Measurements from ENCODE around the gene SLC6A11. TPM values are rescaled to one million over a fixed set of nuclear protein-coding genes. Genes with fewer than 3 reads are reported as not detected.

SLC6A11 gene
- total RNA-seq, 1 experiment from 2014 or later = 0.85 TPM

DNA sequence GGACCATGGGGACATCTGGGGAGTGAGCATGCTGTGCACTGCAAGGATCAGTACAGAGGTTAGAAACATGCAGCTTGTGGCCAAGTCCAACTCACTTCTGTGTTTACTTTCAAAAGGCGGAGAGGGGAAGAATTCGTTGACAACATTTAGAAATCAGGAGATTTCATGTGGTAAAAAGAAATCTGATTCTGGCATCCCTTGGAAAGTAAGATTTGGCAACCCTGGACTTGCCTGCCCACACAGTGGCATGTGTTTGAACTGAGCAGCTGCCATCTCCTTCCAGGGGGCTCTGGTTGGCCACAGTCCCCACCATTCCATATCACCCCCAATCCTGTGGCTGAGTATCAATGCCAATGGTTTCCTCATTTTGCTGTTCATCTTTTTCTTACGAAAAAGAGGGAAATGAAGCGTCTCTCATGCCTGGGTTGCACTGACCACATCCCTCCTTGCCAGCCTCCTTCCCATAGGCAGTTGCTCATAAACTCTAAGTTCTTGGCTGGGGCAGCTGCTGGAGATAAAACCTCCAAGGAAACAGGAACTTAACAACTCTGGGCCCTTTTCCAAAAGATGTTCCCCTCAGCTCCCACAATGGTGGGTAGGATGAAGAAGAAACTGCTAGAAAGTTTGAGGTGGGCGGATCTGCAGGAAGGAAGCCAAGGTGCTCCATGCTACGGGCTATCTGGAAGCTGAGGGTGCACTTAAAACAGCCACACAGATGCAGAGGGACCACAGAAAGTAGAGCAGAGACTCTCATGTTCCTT is 29.2 kb downstream of the SLC6A11 start:
- TF ChIP-seq ZNF263 (CRISPR knock-in tag; IDR thresholded peaks at IDR 0.05; ENCODE audit: low read depth) = no peak
- TF ChIP-seq ETV6 (CRISPR knock-in tag; IDR thresholded peaks at IDR 0.05) = no peak
- TF ChIP-seq JUN (CRISPR knock-in tag; IDR thresholded peaks at IDR 0.05) = no peak
- TF ChIP-seq, protein P1, sequence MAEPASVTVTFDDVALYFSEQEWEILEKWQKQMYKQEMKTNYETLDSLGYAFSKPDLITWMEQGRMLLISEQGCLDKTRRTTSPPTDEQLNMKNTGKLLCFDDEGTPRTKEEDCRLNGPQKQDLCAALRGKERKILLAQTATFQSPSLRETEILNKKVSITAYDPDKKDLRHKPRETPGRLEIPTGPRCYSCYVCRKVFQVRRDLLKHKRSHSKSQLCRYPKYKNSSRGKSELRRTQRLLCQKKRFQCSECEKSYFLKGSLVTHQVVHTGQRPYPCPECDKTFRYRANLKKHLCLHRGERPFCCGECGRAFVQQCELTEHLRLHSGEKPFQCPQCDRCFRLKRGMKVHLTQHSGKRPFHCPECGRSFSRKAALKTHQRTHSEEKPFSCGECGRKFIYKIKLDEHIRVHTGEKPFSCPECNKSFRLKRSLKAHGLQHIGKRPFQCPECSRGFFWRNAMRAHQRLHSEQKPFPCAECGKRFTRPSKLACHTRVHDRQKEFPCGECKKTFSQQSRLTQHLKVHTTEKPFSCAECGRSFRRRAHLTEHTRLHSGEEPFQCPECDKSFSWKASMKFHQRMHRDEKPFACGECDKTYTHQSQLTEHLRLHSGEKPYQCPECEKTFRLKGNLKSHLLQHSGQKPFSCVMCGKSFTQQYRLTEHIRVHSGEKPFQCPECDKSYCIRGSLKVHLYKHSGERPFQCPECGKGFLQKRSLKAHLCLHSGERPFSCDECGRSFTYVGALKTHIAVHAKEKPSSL (CRISPR knock-in tag; conservative IDR thresholded peaks at IDR 0.05) = no peak
- peaks cover 20% of the 10 kb centered on the region for H3K27me3 Mint-ChIP-seq (ENCODE audit: low read depth)
- POLR2A ChIA-PET = no interaction called here
- H3K27ac Mint-ChIP-seq = no peak overlapping the region
- H3K9me3 Mint-ChIP-seq = peaks cover 3% of the 10 kb centered on the region
- no peaks in the 10 kb centered on the region for H3K36me3 Mint-ChIP-seq
- no peak overlapping the region for H3K4me3 Mint-ChIP-seq
- no peak for DNase-seq (ENCODE audit: low spot score)
- H3K4me1 Mint-ChIP-seq = no peaks in the 10 kb centered on the region
- CTCF ChIA-PET = interaction anchor here (1.0 kb wide), 1 partner anchor 216 kb away, joined by 3 read pairs; no protein-coding TSS in a partner anchor
- ATAC-seq = no peak

DNA sequence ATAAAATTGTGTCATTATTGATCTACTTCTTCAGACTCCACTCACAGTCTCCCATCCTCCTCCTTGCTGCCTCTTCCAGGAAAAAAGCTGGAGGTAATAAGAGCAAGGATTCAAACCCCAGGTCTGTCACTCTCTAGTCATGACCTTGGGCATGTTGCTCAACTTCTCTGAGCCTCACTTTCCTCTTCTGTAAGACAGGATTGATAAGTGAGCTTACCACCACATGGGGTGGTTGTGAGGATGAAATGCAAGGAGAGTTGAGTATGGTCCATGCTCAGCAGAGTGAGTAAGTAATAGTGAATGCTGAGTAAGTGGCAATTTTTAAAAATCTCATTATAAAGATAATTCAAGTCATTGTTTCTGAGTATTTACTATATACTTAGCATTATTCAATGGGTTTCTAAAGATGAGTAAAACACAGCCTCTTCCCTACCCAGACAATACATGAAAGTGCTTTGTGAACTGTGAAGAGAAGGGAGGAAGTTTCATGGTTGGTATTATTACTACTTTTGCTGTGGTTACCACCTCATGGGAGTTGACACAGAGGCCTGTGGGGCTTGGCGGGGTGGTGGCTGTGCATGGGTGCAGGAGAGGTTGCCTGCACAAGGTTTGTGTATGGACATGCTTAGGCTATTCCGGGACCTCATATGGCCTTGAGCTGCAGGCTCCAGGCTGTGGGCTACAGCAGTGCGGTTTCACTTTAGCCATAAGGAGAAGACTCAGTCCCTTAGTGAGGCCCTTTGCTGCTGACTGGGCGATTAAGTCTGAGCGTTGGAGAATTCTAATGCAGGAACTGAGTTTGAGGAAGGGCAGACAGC is 30.0 kb downstream of the SLC6A11 start:
- H3K4me3 Mint-ChIP-seq = no peak overlapping the region
- H3K9me3 Mint-ChIP-seq = peaks cover 3% of the 10 kb centered on the region
- no peak for DNase-seq (ENCODE audit: low spot score)
- no peaks in the 10 kb centered on the region for H3K4me1 Mint-ChIP-seq
- H3K27ac Mint-ChIP-seq = no peak overlapping the region
- CTCF ChIA-PET = interaction anchor here (1.0 kb wide), 1 partner anchor 215 kb away, joined by 3 read pairs; no protein-coding TSS in a partner anchor
- ATAC-seq = no peak
- H3K27me3 Mint-ChIP-seq (ENCODE audit: low read depth) = peaks cover 22% of the 10 kb centered on the region
- TF ChIP-seq NFYB (CRISPR knock-in tag; conservative IDR thresholded peaks at IDR 0.05; ENCODE audit: low read depth) = no peak
- no peak for TF ChIP-seq SOX15 (CRISPR knock-in tag; IDR thresholded peaks at IDR 0.05)
- no peak for TF ChIP-seq NR1H2 (CRISPR knock-in tag; IDR thresholded peaks at IDR 0.05)
- TF ChIP-seq ZNF396 (CRISPR knock-in tag; IDR thresholded peaks at IDR 0.05; ENCODE audit: borderline replicate concordance) = no peak
- TF ChIP-seq, protein P2, sequence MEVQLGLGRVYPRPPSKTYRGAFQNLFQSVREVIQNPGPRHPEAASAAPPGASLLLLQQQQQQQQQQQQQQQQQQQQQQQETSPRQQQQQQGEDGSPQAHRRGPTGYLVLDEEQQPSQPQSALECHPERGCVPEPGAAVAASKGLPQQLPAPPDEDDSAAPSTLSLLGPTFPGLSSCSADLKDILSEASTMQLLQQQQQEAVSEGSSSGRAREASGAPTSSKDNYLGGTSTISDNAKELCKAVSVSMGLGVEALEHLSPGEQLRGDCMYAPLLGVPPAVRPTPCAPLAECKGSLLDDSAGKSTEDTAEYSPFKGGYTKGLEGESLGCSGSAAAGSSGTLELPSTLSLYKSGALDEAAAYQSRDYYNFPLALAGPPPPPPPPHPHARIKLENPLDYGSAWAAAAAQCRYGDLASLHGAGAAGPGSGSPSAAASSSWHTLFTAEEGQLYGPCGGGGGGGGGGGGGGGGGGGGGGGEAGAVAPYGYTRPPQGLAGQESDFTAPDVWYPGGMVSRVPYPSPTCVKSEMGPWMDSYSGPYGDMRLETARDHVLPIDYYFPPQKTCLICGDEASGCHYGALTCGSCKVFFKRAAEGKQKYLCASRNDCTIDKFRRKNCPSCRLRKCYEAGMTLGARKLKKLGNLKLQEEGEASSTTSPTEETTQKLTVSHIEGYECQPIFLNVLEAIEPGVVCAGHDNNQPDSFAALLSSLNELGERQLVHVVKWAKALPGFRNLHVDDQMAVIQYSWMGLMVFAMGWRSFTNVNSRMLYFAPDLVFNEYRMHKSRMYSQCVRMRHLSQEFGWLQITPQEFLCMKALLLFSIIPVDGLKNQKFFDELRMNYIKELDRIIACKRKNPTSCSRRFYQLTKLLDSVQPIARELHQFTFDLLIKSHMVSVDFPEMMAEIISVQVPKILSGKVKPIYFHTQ (CRISPR knock-in tag; IDR thresholded peaks at IDR 0.05) = no peak
- TF ChIP-seq SMAD4 (CRISPR knock-in tag; IDR thresholded peaks at IDR 0.05) = no peak
- TF ChIP-seq RORB (CRISPR knock-in tag; IDR thresholded peaks at IDR 0.05) = no peak
- no peak for TF ChIP-seq GABPB1 (CRISPR knock-in tag; IDR thresholded peaks at IDR 0.05)
- TF ChIP-seq, protein P3, sequence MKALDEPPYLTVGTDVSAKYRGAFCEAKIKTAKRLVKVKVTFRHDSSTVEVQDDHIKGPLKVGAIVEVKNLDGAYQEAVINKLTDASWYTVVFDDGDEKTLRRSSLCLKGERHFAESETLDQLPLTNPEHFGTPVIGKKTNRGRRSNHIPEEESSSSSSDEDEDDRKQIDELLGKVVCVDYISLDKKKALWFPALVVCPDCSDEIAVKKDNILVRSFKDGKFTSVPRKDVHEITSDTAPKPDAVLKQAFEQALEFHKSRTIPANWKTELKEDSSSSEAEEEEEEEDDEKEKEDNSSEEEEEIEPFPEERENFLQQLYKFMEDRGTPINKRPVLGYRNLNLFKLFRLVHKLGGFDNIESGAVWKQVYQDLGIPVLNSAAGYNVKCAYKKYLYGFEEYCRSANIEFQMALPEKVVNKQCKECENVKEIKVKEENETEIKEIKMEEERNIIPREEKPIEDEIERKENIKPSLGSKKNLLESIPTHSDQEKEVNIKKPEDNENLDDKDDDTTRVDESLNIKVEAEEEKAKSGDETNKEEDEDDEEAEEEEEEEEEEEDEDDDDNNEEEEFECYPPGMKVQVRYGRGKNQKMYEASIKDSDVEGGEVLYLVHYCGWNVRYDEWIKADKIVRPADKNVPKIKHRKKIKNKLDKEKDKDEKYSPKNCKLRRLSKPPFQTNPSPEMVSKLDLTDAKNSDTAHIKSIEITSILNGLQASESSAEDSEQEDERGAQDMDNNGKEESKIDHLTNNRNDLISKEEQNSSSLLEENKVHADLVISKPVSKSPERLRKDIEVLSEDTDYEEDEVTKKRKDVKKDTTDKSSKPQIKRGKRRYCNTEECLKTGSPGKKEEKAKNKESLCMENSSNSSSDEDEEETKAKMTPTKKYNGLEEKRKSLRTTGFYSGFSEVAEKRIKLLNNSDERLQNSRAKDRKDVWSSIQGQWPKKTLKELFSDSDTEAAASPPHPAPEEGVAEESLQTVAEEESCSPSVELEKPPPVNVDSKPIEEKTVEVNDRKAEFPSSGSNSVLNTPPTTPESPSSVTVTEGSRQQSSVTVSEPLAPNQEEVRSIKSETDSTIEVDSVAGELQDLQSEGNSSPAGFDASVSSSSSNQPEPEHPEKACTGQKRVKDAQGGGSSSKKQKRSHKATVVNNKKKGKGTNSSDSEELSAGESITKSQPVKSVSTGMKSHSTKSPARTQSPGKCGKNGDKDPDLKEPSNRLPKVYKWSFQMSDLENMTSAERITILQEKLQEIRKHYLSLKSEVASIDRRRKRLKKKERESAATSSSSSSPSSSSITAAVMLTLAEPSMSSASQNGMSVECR (CRISPR knock-in tag; IDR thresholded peaks at IDR 0.05; ENCODE audit: borderline replicate concordance) = no peak
- TF ChIP-seq ZNF423 (CRISPR knock-in tag; IDR thresholded peaks at IDR 0.05) = no peak
- no peak for TF ChIP-seq NR3C1 (CRISPR knock-in tag; conservative IDR thresholded peaks at IDR 0.05; ENCODE audit: low read depth)
- TF ChIP-seq ZNF138 (CRISPR knock-in tag; conservative IDR thresholded peaks at IDR 0.05) = no peak
- TF ChIP-seq, protein P4, sequence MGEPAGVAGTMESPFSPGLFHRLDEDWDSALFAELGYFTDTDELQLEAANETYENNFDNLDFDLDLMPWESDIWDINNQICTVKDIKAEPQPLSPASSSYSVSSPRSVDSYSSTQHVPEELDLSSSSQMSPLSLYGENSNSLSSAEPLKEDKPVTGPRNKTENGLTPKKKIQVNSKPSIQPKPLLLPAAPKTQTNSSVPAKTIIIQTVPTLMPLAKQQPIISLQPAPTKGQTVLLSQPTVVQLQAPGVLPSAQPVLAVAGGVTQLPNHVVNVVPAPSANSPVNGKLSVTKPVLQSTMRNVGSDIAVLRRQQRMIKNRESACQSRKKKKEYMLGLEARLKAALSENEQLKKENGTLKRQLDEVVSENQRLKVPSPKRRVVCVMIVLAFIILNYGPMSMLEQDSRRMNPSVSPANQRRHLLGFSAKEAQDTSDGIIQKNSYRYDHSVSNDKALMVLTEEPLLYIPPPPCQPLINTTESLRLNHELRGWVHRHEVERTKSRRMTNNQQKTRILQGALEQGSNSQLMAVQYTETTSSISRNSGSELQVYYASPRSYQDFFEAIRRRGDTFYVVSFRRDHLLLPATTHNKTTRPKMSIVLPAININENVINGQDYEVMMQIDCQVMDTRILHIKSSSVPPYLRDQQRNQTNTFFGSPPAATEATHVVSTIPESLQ (CRISPR knock-in tag; IDR thresholded peaks at IDR 0.05) = no peak
- TF ChIP-seq NFE2L1 (CRISPR knock-in tag; IDR thresholded peaks at IDR 0.05) = no peak
- TF ChIP-seq JUN (CRISPR knock-in tag; IDR thresholded peaks at IDR 0.05) = no peak
- no peak for TF ChIP-seq ZBTB21 (CRISPR knock-in tag; IDR thresholded peaks at IDR 0.05; ENCODE audit: borderline replicate concordance)
- no peak for TF ChIP-seq CREB1 (CRISPR knock-in tag; IDR thresholded peaks at IDR 0.05)
- no peaks in the 10 kb centered on the region for H3K36me3 Mint-ChIP-seq
- POLR2A ChIA-PET = no interaction called here

Data from WTC11 (cell line).